HG03575 (cell line): ENCODE measurements around the gene CES3.

Source experiments
- ATAC-seq: cut with Tn5 transposase; IDR thresholded peaks from one replicate; pipeline ENCODE4 v1.9.1; 2021; ENCODE audit not compliant: unreplicated experiment, insufficient number of reproducible peaks, low FRiP score; ENCODE audit errors: extremely low read depth

Gene CES3

GRCh38 chr16:66961065-66961744 is at the start of gene CES3:
CES3 (plus strand) TSS chr16:66961266; CDS start chr16:66961308, 42 bp downstream.
- ATAC-seq, result no peak

- ATAC-seq, result no peak
Observed at GRCh38 chr16:66911801-66912200, 49.3 kb upstream of the CES3 start.

GRCh38 chr16:66913081-66913480 is 48.0 kb upstream of the CES3 start:
- ATAC-seq, result no peak

- ATAC-seq, result no peak
Observed at GRCh38 chr16:66913711-66914110, 47.4 kb upstream of the CES3 start.

GRCh38 chr16:66914541-66914940 is 46.5 kb upstream of the CES3 start:
- ATAC-seq, result no peak

- ATAC-seq, result no peak
Observed at GRCh38 chr16:66915041-66915440, 46.0 kb upstream of the CES3 start.

GRCh38 chr16:66916518-66916917 is 44.5 kb upstream of the CES3 start:
- no peak for ATAC-seq

- ATAC-seq, result no peak
Observed at GRCh38 chr16:66917741-66918140, 43.3 kb upstream of the CES3 start.

GRCh38 chr16:66918355-66918754 is 42.7 kb upstream of the CES3 start:
- no peak for ATAC-seq

GRCh38 chr16:66918803-66919568 is 42.1 kb upstream of the CES3 start, which contains the start of gene CDH16:
CDH16 (minus strand) TSS chr16:66918885; CDS start chr16:66918065, 820 bp downstream.
- no peak for ATAC-seq

- no peak for ATAC-seq
Observed at GRCh38 chr16:66919569-66920298, 41.3 kb upstream of the CES3 start.

GRCh38 chr16:66920299-66920590 is 40.8 kb upstream of the CES3 start:
- ATAC-seq, result no peak

- ATAC-seq, result no peak
Observed at GRCh38 chr16:66920924-66921680, 40.0 kb upstream of the CES3 start.

- ATAC-seq, result no peak
Observed at GRCh38 chr16:66921729-66922450, 39.2 kb upstream of the CES3 start.

- ATAC-seq, result no peak
Observed at GRCh38 chr16:66923247-66923731, 37.8 kb upstream of the CES3 start.

GRCh38 chr16:66923866-66924265 is 37.2 kb upstream of the CES3 start:
- no peak for ATAC-seq

- no peak for ATAC-seq
Observed at GRCh38 chr16:66924527-66925321, 36.3 kb upstream of the CES3 start.

GRCh38 chr16:66925322-66925840 is 35.7 kb upstream of the CES3 start, which contains the start of gene RRAD:
RRAD (minus strand) TSS chr16:66925535; CDS start chr16:66925179, 356 bp downstream.
- ATAC-seq, result no peak
